Liver (tissue), 9 donors: ENCODE data around the gene CCL19. TPM values are rescaled to one million over a fixed set of nuclear protein-coding genes. Genes with fewer than 3 reads are reported as not detected.

Experiments
- DNase-seq: peaks from one replicate; pipeline ENCODE4 v3.0.0-alpha.2; 2017; ENCODE audit warnings: low spot score
- H3K27ac ChIP-seq, 2 donors: one replicate each; pipeline ENCODE4 v1.7.0; 2013; ENCODE audit warnings: inconsistent platforms in 2 of 2, low read length in 2 of 2, control low read depth in 1 of 2, low read depth in 1 of 2, mild to moderate bottlenecking in 1 of 2
- H3K27me3 ChIP-seq, 4 donors: one replicate each; pipeline versions ENCODE4 v1.6.1 to v1.7.0; 2013; ENCODE audit warnings: low read length in 3 of 4, inconsistent platforms in 1 of 4, mild to moderate bottlenecking in 1 of 4, moderate library complexity in 1 of 4; ENCODE audit not compliant: control insufficient read depth in 4 of 4, insufficient read depth in 4 of 4
- H3K36me3 ChIP-seq, 4 donors: one replicate each; pipeline versions ENCODE4 v1.6.1 to v1.7.0; 2013; ENCODE audit warnings: low read length in 3 of 4, mild to moderate bottlenecking in 3 of 4, low read depth in 1 of 4, moderate library complexity in 1 of 4; ENCODE audit not compliant: control insufficient read depth in 4 of 4, insufficient read depth in 3 of 4
- H3K4me1 ChIP-seq, 4 donors: one replicate each; pipeline versions ENCODE4 v1.6.1 to v1.7.0; 2013; ENCODE audit warnings: low read length in 3 of 4, mild to moderate bottlenecking in 3 of 4, moderate library complexity in 1 of 4; ENCODE audit not compliant: control insufficient read depth in 4 of 4, insufficient read depth in 4 of 4
- H3K4me3 ChIP-seq, 3 donors: one replicate each; pipeline versions ENCODE4 v1.6.1 to v1.7.0; 2013; ENCODE audit warnings: low read length in 3 of 3, control low read depth in 1 of 3, low read depth in 1 of 3, mild to moderate bottlenecking in 1 of 3
- H3K9ac ChIP-seq, 2 donors: one replicate each; pipeline ENCODE4 v1.7.0; 2013; ENCODE audit warnings: low read length in 2 of 2, mild to moderate bottlenecking in 2 of 2, moderate library complexity in 2 of 2, control low read depth in 1 of 2, low read depth in 1 of 2
- H3K9me3 ChIP-seq, 4 donors: one replicate each; pipeline versions ENCODE4 v1.6.1 to v1.7.0; 2013; ENCODE audit warnings: low read length in 3 of 4; ENCODE audit not compliant: control insufficient read depth in 4 of 4
- EGR1 ChIP-seq, 2 donors: IDR thresholded peaks; 2 replicates each; pipeline ENCODE4 v1.6.1; 2016 to 2018; ENCODE audit warnings: antibody characterized with exemption in 2 of 2, low read depth in 2 of 2
- FOXA1 ChIP-seq: IDR thresholded peaks from 2 replicates; pipeline ENCODE4 v1.6.1; 2016; ENCODE audit warnings: antibody characterized with exemption
- FOXA2 ChIP-seq: IDR thresholded peaks from 2 replicates; pipeline ENCODE4 v1.6.1; 2016; ENCODE audit warnings: antibody characterized with exemption
- GABPA ChIP-seq, 2 donors: IDR thresholded peaks in 1 of 2; conservative IDR thresholded peaks in 1 of 2; 2 replicates each; pipeline ENCODE4 v1.6.1; 2016; ENCODE audit warnings: antibody characterized with exemption in 2 of 2, mild to moderate bottlenecking in 1 of 2, moderate library complexity in 1 of 2
- HNF4A ChIP-seq, 2 donors: conservative IDR thresholded peaks; 2 replicates each; pipeline ENCODE4 v1.6.1; 2016; ENCODE audit warnings: antibody characterized with exemption in 2 of 2, mild to moderate bottlenecking in 2 of 2
- HNF4G ChIP-seq: IDR thresholded peaks from 2 replicates; pipeline ENCODE4 v1.6.1; 2016; ENCODE audit warnings: antibody characterized with exemption
- JUND ChIP-seq, 2 donors: IDR thresholded peaks; 2 replicates each; pipeline ENCODE4 v1.6.1; 2016; ENCODE audit warnings: antibody characterized with exemption in 2 of 2
- NR2F2 ChIP-seq: IDR thresholded peaks from 2 replicates; pipeline ENCODE4 v1.6.1; 2016; ENCODE audit warnings: antibody characterized with exemption
- RAD21 ChIP-seq, 2 donors: IDR thresholded peaks; 2 replicates each; pipeline ENCODE4 v1.6.1; 2016; ENCODE audit warnings: antibody characterized with exemption in 2 of 2, mild to moderate bottlenecking in 2 of 2
- RXRA ChIP-seq, 2 donors: IDR thresholded peaks; 2 replicates each; pipeline ENCODE4 v1.6.1; 2017 to 2018; ENCODE audit warnings: antibody characterized with exemption in 2 of 2, mild to moderate bottlenecking in 1 of 2
- SP1 ChIP-seq: IDR thresholded peaks from 2 replicates; pipeline ENCODE4 v1.6.1; 2018; ENCODE audit warnings: antibody characterized with exemption, mild to moderate bottlenecking
- TAF1 ChIP-seq: conservative IDR thresholded peaks from 2 replicates; pipeline ENCODE4 v1.6.1; 2016; ENCODE audit warnings: antibody characterized with exemption, mild to moderate bottlenecking
- YY1 ChIP-seq: IDR thresholded peaks from 2 replicates; pipeline ENCODE4 v1.6.1; 2016; ENCODE audit warnings: antibody characterized with exemption, mild to moderate bottlenecking
- WGBS: extraction: QIAGEN DNeasy Blood & Tissue Kit; methylation state at CpG from one replicate; pipeline ENCODE4 v1.1.7; 2013; 5-methylcytosine and 5-hydroxymethylcytosine counted together
- polyA plus RNA-seq, 2 donors: library from polyadenylated mRNA; stranded (reverse) in 1 of 2; unstranded in 1 of 2; fragments of 200-250 nt in 1 of 2; fragments of >200 nt in 1 of 2; fragmentation: Nextera tagmentation in 1 of 2; extraction: Ambion mirVana in 1 of 2; gene quantifications; one replicate each; pipeline versions ENCODE4 v1.2.1 to v1.2.3, GENCODE V29; 2013 to 2015
- total RNA-seq, 2 donors: library from RNA; depleted of rRNA; stranded (reverse); fragments of >200 nt; gene quantifications; one replicate each; pipeline ENCODE4 v1.2.3, GENCODE V29; 2014
- TF ChIP-seq, protein P1 (sequence below): IDR thresholded peaks from 2 replicates; pipeline ENCODE4 v1.6.1; 2016; ENCODE audit warnings: antibody characterized with exemption
- TF ChIP-seq, protein P2 (sequence below): IDR thresholded peaks from 2 replicates; pipeline ENCODE4 v1.6.1; 2016; ENCODE audit warnings: antibody characterized with exemption
- TF ChIP-seq, protein P3 (sequence below): IDR thresholded peaks from 2 replicates; pipeline ENCODE4 v1.6.1; 2016; ENCODE audit warnings: antibody characterized with exemption, mild to moderate bottlenecking
- TF ChIP-seq, protein P4 (sequence below): fragments of 150-350 bp; IDR thresholded peaks from 2 replicates; pipeline ENCODE4 v1.5.1; 2017; ENCODE audit warnings: improper control_type of control experiment, low read depth, low read length; ENCODE audit not compliant: missing input control
- TF ChIP-seq, protein P5 (sequence below): IDR thresholded peaks from 2 replicates; pipeline ENCODE4 v1.6.1; 2016; ENCODE audit warnings: antibody characterized with exemption
- donor health status: healthy.
- donor health status: healthy.
- donor health status: healthy.
- donor health status: healthy.
- donor health status: healthy.

CCL19 gene
- total and polyA plus RNA-seq, 4 donors, result 0.33 to 2.9 (median 0.65) TPM; not detected in 1

GRCh38 chr9:34688329-34689115, 2.6 kb downstream of the CCL19 start:
- TF ChIP-seq, protein P1, sequence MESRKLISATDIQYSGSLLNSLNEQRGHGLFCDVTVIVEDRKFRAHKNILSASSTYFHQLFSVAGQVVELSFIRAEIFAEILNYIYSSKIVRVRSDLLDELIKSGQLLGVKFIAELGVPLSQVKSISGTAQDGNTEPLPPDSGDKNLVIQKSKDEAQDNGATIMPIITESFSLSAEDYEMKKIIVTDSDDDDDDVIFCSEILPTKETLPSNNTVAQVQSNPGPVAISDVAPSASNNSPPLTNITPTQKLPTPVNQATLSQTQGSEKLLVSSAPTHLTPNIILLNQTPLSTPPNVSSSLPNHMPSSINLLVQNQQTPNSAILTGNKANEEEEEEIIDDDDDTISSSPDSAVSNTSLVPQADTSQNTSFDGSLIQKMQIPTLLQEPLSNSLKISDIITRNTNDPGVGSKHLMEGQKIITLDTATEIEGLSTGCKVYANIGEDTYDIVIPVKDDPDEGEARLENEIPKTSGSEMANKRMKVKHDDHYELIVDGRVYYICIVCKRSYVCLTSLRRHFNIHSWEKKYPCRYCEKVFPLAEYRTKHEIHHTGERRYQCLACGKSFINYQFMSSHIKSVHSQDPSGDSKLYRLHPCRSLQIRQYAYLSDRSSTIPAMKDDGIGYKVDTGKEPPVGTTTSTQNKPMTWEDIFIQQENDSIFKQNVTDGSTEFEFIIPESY, result no peak
- TF ChIP-seq FOXA1 (peak; percentile 86), FOXA2 (peak; percentile 90), JUND (IDR thresholded peaks at IDR 0.05) (peak; percentile 66 to 82), EGR1 (IDR thresholded peaks at IDR 0.05; ENCODE audit: low read depth in 2 of 2) (no peak), RXRA (IDR thresholded peaks at IDR 0.05) (peak; percentile 93 to 94), SP1 (peak; percentile 99), HNF4A (conservative IDR thresholded peaks at IDR 0.05) (peak; percentile 96 to 97), HNF4G (peak; percentile 94), NR2F2 (peak; percentile 87), YY1 (peak; percentile 78), RAD21 (IDR thresholded peaks at IDR 0.05) (peak in 1 of 2 donors; percentile 36), GABPA (IDR thresholded peaks at IDR 0.05 in 1 of 2, conservative IDR thresholded peaks at IDR 0.05 in 1 of 2) (no peak), TAF1 (no peak)
- TF ChIP-seq, protein P2, sequence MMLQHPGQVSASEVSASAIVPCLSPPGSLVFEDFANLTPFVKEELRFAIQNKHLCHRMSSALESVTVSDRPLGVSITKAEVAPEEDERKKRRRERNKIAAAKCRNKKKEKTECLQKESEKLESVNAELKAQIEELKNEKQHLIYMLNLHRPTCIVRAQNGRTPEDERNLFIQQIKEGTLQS, result no peak
- TF ChIP-seq, protein P3, sequence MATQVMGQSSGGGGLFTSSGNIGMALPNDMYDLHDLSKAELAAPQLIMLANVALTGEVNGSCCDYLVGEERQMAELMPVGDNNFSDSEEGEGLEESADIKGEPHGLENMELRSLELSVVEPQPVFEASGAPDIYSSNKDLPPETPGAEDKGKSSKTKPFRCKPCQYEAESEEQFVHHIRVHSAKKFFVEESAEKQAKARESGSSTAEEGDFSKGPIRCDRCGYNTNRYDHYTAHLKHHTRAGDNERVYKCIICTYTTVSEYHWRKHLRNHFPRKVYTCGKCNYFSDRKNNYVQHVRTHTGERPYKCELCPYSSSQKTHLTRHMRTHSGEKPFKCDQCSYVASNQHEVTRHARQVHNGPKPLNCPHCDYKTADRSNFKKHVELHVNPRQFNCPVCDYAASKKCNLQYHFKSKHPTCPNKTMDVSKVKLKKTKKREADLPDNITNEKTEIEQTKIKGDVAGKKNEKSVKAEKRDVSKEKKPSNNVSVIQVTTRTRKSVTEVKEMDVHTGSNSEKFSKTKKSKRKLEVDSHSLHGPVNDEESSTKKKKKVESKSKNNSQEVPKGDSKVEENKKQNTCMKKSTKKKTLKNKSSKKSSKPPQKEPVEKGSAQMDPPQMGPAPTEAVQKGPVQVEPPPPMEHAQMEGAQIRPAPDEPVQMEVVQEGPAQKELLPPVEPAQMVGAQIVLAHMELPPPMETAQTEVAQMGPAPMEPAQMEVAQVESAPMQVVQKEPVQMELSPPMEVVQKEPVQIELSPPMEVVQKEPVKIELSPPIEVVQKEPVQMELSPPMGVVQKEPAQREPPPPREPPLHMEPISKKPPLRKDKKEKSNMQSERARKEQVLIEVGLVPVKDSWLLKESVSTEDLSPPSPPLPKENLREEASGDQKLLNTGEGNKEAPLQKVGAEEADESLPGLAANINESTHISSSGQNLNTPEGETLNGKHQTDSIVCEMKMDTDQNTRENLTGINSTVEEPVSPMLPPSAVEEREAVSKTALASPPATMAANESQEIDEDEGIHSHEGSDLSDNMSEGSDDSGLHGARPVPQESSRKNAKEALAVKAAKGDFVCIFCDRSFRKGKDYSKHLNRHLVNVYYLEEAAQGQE, result peak; percentile 39
- TF ChIP-seq, protein P4, sequence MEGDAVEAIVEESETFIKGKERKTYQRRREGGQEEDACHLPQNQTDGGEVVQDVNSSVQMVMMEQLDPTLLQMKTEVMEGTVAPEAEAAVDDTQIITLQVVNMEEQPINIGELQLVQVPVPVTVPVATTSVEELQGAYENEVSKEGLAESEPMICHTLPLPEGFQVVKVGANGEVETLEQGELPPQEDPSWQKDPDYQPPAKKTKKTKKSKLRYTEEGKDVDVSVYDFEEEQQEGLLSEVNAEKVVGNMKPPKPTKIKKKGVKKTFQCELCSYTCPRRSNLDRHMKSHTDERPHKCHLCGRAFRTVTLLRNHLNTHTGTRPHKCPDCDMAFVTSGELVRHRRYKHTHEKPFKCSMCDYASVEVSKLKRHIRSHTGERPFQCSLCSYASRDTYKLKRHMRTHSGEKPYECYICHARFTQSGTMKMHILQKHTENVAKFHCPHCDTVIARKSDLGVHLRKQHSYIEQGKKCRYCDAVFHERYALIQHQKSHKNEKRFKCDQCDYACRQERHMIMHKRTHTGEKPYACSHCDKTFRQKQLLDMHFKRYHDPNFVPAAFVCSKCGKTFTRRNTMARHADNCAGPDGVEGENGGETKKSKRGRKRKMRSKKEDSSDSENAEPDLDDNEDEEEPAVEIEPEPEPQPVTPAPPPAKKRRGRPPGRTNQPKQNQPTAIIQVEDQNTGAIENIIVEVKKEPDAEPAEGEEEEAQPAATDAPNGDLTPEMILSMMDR, result no peak
- TF ChIP-seq, protein P5, sequence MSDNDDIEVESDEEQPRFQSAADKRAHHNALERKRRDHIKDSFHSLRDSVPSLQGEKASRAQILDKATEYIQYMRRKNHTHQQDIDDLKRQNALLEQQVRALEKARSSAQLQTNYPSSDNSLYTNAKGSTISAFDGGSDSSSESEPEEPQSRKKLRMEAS, result peak; percentile 83
- WGBS, result 48% methylated on average over 5 of the region's 5 CpGs
- no peaks in the 10 kb centered on the region for H3K9me3 ChIP-seq
- no peaks in the 10 kb centered on the region for H3K36me3 ChIP-seq
- peak; percentile 48 for DNase-seq
- no peaks in the 10 kb centered on the region for H3K27me3 ChIP-seq
- peaks cover 18 to 60% (median 49%) of the 10 kb centered on the region in 4 donors for H3K4me1 ChIP-seq
- no peak overlapping the region for H3K4me3 ChIP-seq
- H3K27ac ChIP-seq, result peak overlapping the region; percentile 23 to 43
- H3K9ac ChIP-seq, result peak overlapping the region in 1 of 2 donors; percentile 40
